DMS114 treated with DMSO at 0.1 percent for 48 hours (cell line): ENCODE data around the gene SEMA3F.

Experiments
- DNase-seq: peaks from one replicate; lab custom pipeline; 2025; ENCODE audit not compliant: unreplicated experiment; lab: John Stamatoyannopoulos, UW

Gene SEMA3F

DNA sequence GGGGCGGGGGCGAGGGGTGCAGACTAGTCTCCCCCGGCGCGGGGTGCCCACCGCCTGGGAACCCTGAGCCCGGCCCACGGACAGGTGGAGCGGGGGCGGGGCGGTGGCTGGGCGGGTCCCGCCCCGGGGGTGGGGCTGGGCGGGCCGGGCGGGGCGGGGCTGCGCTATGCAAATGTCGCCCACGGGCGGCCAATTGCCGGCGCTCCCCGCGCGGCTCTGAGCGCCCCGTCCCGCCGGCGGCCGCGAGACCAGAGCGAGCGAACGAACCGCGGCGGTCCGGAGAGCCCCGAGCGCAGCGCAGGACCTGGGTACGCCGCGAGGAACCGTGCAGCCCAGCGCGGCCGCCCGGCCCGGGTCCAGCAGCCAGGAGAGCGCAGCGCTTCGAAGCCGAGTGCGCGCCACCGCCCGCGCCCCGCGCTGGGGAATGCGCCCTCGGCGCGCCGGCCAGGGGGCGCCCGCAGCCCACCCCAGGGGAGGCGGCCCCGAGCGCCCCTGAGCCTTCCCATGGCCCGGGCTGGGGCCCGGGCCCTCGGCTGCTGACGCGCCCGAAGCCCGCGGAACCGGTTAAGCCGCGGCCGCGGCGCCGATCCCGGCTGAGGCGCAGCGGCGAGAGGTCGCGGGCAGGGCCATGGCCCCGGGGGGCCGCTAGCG lies at the start of gene SEMA3F:
TSS of gene SEMA3F (plus strand) at position 485 of the 651 bp plus-strand sequence. CDS start 4,299 bp downstream, outside the sequence.
- DNase-seq = peak; percentile 30

DNA sequence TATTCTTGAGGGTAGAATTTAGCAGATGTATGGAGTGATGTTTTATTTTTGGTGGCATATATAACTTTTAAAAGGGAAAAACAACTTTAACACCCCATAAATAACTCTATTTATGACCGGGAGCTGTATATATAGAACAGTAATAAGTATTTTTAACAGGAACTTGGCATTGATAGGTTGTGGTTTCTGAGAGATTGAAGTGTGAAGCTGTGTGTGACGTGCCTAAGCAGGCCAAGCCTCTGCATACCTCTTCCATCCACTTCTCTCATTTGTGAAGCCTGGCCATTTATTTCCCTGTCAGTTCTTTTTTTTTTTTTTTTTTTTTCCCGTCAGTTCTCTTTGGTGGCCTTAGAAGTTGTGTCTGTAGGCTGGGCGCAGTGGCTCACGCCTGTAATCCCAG lies 43.4 kb upstream of the SEMA3F start:
- DNase-seq = no peak

DNA sequence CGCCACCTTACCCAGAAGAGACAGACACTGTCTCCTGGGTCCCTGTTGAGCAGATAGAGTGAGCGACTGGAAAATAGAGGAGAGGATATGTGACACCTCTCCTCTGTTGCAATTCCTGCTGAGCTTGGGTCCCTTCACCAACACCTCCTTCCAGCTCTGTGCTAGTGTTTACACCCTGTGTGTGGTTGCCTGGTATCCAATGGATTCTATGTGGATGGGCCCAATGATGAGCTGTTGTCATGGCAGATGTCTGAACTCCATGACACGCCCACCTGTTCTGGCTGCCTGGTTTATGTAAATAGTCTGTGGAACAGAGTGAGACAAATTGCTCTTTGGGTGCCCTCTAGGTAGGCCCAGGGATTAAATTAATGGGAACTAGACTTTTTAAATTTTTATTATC lies 42.7 kb upstream of the SEMA3F start:
- DNase-seq = no peak

DNA sequence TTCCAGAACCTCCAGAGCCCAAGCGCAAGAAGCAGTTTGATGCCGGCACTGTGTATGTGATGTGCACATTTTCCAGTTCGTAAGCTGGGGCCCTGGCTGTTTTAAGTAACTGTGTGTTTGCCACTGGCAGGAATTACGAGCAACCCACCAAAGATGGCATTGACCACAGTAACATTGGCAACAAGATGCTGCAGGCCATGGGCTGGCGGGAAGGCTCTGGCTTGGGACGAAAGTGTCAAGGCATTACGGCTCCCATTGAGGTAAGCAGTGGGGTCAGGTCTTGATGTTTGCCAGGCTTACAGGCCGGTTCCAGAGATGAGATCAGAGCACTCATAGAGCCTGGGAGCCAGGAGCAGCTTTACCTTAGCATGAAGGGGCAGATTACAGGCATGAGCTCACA lies 38.0 kb upstream of the SEMA3F start:
- DNase-seq = no peak

DNA sequence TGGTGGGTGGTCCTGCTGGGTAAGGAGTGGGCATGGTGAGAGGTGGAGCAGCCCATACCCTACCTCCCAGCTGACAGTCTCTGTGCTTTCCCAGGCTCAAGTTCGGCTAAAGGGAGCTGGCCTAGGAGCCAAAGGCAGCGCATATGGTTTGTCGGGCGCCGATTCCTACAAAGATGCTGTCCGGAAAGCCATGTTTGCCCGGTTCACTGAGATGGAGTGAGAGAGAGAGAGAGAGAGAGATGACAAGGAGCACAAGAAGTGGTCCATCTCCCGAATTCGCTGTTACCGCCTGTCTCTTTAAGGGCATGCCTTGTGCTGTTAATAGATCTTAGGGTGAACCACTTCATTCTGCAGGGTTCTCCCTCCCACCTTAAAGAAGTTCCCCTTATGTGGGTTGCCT lies 36.9 kb upstream of the SEMA3F start:
- DNase-seq = no peak

DNA sequence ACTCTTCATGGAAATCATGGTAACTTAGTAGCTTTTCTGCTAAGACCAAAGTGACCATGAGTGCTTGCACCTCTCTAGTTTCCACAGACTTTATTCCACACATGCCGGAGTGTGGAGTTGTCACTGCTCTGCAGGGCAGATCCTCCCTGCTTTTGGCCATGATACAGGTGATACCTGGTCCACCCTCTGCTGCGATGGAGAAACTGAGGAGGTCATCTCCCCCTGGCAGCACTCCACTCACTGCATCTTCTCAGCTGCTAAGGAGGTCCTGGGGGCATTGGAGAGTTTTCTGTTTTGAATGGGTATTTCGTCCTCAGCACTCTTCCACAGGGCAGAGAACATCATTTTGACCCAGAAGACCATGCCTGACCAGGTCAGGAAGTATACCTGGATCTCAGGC lies 35.3 kb upstream of the SEMA3F start:
- DNase-seq = no peak

DNA sequence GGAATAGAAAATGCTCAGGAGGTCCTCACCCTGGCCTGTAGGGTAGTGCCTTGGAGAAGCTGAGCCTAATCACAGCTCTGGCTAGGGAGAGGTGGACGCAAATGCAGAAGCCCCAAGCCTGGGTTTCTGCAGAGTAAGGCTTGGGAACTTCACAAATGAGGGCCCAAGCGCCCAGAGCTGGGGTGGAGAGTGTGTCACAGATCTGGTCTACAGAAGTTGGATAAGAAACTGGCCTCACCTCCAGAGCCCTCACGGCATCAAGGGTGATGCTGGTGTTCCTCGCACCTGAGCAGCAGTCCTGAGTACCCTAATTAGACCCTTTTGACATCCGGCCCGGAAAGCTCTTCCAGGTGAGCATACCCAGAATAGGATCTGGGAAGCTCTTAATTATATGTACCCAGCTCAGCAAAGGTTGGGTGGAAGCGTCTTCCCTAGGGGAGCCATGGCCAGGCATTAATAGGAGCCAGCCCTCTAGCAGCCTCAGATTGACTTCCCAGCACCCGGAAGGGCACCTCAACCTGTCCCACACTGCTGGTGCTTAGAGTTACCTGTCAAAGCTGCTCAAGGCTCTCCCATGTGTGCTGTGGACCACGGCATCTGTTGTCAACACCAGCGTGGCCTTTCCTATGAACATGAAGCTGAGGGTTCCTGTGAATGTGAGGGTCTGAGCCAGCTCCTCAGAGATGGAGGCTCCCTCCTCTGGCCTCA lies 34.6 kb upstream of the SEMA3F start:
- DNase-seq = no peak

DNA sequence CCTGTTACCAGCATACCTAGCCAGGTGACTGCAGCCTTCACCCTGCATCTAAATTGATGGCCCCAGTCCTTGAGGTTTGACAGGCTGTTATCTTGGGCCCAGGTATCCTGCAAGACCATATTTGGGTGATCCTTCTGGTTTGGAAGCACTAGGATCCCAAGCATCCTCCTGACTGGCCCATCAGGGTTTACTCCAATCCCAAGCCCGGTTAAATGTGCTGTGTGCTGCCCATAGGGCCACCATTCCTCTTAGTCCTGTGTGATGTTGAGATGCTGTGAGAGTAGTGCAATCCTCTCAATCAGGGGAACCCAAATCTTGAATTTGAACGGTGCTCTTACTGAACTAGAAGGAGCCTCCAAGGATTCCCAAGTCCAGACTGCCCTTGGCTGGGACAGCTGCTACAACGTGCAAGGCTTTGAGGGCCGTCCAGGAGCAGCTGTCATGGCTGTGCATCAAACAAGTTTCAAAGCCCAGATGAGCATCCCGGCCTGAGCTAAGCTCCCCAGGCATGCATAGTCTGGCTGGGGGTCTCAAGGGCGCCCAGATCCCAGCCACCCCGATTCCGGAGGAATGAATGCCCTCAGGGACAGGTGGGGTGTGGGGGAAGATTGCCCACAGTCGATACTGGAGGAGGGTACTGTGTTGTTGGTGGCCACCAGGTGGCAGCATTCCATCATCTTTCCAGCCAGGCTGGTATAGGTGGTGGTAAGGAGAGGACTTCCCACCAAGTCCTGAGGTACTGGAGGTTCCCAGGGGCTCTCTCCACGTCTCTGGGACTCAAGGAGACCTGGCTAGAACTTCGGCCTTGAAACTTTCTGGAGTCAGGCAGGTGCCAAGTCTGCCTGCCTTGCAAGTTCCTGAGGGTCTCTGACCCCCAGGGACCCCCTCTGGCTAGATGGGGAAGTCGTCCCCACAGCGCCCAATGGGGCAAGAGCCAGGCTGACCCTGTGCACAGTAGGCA lies 33.8 kb upstream of the SEMA3F start:
- DNase-seq = peak; percentile 60

DNA sequence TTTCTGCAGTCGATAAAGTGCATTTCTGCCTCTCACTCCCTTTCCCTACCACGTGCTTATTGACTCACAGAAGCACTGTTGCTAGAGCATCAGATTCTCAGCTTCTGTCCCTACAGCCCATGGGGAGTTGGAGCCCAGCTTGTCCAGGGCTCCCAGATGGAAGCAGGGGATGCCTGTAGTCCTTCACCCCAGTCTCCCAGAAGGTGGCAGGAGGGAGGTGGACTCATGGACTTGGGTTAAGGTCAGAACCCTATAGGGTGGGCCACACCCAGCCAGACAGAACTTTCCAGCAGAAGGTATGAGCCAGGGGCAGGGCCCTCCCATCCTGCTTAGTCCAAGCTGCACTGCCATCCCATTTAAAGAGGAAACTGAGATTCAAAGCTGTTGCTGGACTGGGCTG lies 33.1 kb upstream of the SEMA3F start:
- DNase-seq = peak; percentile 13

DNA sequence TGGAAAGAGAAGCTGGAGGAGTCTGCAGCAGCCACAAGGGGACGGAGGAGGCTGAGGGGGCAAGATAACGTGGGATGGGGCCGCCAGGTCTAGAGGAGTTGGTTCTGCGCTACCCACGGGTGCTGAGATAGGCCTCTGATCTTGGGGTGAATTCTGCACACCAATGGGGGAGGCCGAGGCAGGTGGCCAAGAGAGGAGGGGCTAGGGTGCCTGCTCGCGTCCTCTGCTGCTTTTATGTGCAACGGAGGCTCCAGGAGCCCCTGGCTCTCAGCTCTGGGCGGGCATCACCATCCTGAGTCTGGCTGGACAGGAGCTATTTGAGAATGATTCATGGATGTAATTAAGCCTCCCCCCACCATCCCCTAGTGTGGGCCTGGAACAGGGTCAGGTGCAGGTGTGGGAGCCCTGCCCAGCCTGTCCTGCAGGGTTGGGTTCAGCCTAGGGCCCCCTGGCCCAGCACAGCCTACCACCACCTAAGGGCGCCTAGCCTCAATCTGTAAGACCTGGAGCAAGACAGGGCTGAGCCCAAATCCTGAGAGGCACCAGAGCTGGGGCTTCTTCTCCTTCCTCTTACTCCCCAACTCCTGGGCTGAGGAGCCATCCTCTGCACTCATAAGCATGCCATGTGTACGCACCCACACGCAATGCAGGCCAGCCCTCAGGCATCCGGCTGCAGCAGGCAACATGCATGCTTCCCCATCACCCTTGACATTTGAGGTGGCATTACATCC lies 32.3 kb upstream of the SEMA3F start:
- no peak for DNase-seq

DNA sequence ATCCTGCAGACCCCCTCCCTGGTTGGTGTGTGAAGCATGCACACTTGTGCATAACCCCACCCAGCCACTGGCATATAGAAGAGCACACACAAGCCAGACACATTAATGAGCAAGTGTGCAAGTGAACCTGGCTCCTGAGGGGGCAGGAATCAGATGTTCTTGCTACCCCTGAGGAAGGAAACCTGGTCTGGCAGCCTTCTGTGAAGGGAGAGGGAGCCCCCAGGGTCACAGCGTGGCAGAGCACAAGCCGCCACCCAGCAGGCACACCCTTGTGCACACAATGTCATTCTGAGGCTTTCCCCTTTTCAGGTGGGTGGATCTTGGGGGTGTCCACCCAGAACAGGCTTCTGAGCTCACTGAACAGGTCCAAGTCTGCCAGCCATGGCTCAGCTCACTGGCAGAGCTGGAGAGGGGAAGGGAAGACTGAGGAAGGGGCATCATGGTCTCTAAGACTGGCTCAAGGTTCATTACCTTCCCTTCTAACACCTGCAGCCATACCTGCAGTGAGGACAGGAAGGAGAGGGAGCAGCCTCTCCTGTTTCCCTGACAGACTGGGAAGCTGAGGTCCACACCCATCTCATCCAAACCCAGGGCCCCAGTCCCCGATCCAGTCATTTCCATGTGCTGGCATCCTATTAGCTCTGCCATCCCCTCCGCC lies 31.6 kb upstream of the SEMA3F start:
- no peak for DNase-seq

DNA sequence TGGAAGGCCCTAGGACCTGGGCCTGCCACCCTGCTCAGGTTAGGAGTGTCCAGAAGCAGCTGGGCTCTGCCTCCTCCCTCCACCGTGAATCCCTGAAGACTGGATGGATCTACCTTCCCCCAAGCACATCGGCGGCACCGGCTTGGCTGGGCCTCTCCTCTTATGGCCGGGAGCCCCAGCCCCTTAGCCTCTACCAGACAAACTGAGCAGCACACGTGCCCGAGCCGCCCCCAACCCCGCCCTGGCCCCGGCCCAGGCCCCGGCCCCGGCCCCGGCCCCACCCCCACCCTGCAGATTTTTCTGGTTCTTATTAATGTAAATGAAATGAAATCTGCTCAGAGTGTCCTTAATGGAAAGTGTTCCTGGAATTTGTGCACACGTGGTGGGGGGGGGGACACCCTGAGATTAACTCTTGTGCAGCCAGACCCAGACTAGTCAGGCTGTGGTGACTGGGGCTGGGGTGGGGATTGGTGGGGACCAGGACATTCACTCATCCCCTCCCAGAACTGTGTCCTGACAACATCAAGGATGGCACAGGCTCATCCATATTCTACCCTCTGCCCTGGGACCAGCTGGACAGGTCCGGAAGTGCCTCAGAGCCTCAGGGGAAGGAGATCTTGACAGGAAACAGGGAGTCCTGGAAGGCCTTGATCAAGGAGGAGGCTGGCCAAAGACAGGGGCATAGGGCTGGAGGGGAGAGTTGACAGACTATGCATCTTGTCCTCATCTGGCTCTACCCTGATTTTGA lies 30.9 kb upstream of the SEMA3F start:
- DNase-seq = no peak

DNA sequence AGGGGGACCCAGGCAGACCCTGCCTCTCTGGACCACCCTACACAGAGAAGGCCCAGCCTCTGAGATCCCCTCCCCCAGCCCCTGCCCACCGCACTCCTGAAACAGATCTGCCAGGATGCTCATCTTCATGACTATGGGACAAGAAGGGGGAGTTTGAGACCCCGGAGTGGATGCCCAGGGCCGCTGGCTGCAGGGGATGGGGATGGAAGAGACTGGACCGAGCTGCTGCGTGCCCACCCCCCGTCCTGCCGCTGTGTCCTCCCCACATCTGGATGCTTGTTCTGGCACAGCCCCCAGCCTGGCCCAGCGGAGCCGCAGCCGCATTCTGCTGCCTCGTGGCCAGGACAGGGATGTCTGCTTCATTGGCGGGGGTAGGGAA lies 30.3 kb upstream of the SEMA3F start:
- DNase-seq = no peak

DNA sequence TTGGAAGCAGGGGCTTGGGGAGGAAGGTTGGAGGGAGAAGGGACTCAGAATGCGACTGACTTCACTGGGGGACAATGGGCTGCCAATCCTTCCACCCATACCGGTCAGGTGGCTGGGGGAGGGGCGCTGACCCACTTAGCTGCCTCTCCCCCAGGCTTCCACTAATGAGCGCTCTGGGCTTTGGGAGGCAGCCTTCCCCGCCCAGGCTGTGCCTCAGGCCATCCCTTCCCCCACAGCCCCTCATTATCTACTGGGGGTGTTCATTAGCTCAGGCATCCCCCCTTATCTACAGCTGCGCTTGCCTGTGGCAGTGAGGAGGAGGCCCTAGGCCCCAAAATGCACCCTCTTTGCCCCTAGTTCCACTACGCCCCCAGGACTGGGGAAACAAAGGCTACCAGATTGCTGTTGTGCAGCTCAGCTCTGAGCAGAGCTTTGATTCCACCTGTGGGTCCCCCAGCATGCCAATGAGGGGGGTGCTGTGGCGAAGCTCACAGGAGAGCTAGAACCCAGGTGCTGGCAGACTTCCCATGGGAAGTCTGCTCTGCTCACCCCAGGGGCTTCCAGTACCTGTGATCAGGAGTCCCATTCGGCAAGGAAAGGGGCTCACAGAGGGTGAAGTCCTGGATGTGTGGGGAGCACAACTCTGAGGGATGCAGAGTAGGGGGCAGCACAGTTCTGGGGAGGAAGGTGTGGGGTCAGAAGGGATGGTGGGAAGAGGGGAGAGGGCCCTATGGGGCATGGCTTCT lies 29.4 kb upstream of the SEMA3F start:
- DNase-seq = no peak

DNA sequence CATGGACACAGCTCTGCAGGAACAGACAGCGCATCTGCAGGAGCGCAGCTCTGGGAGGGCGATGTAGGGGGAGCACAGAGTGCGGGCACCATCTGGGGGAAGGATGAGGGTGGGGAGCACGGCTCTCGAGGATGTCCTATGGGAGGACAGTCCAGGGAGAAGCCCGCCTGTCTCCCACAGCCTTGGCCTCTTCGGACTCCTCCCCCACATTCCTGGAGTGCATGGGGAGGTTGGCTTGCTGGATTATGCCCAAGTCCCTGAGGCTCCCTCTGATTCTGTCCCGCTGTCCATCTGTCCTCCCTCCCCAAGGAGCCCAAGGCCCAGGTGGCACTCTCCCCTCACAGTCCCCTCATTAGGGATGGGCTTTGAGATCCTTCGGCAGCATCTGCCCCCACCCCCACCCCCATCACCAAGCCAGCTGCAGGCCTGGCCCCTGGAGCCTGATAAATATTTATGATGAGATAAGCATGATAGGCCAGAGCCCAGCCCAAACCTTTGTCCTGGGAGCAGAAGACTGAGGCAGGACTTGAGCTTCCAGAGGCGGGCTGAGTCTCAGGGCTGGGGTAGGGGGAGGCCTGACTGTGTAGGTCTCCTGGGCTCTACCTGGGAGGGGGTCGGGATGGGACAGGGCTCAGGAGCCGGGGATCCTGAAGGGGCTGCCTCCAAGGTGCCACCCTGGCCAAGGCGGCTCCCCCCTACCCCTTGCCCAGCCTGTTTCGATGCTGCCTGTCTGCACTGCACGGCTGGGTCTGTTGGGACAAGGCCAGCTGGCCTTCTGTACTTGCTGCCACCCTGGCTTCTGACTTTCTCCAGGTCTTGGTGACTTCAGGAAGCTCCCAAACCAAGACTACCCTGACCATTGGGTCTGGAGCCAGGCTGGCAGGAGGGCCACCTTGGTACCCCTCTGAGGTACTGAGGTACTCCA lies 28.6 kb upstream of the SEMA3F start:
- no peak for DNase-seq

DNA sequence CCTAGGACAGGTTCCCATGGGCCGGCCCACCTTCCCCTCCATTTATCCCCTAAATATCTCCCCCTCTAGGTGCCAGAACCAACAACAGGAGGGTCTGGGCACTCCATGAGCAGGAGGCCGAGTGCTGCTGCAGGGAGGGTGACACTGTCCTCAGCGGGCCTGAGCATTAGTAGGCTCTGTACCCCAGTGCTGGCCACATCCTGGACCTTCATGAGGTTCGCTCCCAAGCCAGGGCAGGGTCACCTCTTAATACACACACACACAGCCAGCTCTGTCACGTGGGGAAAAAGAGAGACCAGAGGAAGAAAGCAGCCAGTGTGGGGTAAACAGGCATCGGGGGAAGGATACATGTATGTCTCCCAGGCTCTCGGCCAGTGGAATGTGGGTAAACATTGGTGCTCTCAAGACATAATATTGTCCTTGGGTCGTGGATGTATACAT lies 27.9 kb upstream of the SEMA3F start:
- no peak for DNase-seq

DNA sequence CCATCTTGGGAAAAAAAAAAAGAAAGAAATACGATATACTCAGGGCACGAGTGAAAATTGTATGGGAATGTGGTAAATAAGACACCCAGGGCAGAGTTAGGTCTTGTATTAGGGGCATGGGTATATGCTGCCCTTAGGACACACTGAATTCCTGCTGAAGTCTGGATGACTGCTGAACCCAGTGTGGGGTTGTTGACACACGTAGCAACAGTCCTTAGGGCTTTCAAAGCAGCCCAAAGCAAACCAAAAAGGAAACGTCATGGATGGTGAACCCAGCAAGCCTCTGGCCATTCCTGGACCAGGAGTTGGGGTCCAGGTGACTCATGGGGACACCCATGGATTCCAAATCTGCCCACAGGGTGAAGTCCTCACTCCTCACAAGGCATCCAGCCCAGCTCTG lies 27.1 kb upstream of the SEMA3F start:
- DNase-seq = no peak

DNA sequence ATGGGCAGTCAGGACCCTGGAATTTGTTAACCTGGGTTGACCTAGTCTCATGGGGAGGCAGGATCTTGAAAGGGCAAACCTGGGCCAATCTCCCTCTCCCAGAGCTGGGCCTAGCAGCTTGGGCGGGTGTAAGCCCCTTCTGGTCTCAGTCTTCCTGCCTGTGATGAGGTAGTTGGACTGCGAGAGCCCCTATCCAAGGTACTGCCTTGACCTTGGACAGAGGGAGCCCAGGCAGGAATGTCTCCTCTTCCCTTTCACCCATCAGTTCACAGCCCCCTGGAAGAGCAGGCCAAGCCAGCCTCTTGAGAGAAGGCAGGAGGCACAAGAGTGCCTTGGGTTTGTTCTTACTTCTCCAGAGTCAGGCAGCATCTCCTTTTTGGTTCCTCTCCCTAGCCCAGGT lies 24.7 kb upstream of the SEMA3F start:
- no peak for DNase-seq
